CD4-positive, alpha-beta memory T cell (primary cell): Measurements from ENCODE around the gene DNAJB6. TPM values are rescaled to one million over a fixed set of nuclear protein-coding genes. Genes with fewer than 3 reads are reported as not detected.

ENCODE experiments used
- CTCF ChIA-PET: fragments of 350-600 bp; sonication (Branson Sonifier 250); formaldehyde crosslinking; loops from one replicate; lab custom pipeline; 2021; ENCODE audit warnings: inconsistent platforms; ENCODE audit not compliant: partially characterized antibody; lab: Charles Lee
- POLR2A ChIA-PET: fragments of 350-600 bp; sonication (Branson Sonifier 250); formaldehyde crosslinking; loops from one replicate; lab custom pipeline; 2021; ENCODE audit not compliant: partially characterized antibody; lab: Charles Lee
- DNase-seq, 5 donors: peaks; one replicate each; pipeline versions ENCODE4 v3.0.0 to v3.0.0-alpha.2; 2020 to 2022; ENCODE audit warnings: mixed read lengths in 1 of 5
- H3K27ac ChIP-seq: one replicate; pipeline ENCODE4 v1.7.0; 2013; ENCODE audit warnings: low read depth, low read length
- H3K27me3 ChIP-seq: 2 replicates; pipeline ENCODE4 v1.7.0; 2013; ENCODE audit warnings: mild to moderate bottlenecking, low read length, moderate library complexity; ENCODE audit not compliant: insufficient read depth
- H3K36me3 ChIP-seq: 2 replicates; pipeline ENCODE4 v1.7.0; 2013; ENCODE audit warnings: mild to moderate bottlenecking, low read length, moderate library complexity; ENCODE audit not compliant: insufficient read depth
- H3K4me1 ChIP-seq: 2 replicates; pipeline ENCODE4 v1.7.0; 2013; ENCODE audit warnings: mild to moderate bottlenecking, low read length, moderate library complexity; ENCODE audit not compliant: insufficient read depth
- H3K4me3 ChIP-seq, 2 donors: one replicate each; pipeline ENCODE4 v1.7.0; 2013; ENCODE audit warnings: low read length in 2 of 2, mild to moderate bottlenecking in 1 of 2
- H3K9me3 ChIP-seq, 2 donors: one replicate each; pipeline ENCODE4 v1.7.0; 2013; ENCODE audit warnings: low read length in 2 of 2, control low read depth in 1 of 2; ENCODE audit not compliant: control insufficient read depth in 1 of 2
- H3K27ac Mint-ChIP-seq, 7 donors: one replicate each; pipeline ENCODE4 v1.8.0; 2020 to 2021; ENCODE audit warnings: mixed read lengths in 7 of 7, mild to moderate bottlenecking in 6 of 7, inconsistent platforms in 3 of 7, moderate library complexity in 3 of 7
- H3K27me3 Mint-ChIP-seq, 2 donors: one replicate each; pipeline ENCODE4 v1.8.0; 2020 to 2021; ENCODE audit warnings: mixed read lengths in 2 of 2
- H3K36me3 Mint-ChIP-seq, 2 donors: one replicate each; pipeline ENCODE4 v1.8.0; 2020 to 2021; ENCODE audit warnings: mixed read lengths in 2 of 2, inconsistent platforms in 1 of 2, mild to moderate bottlenecking in 1 of 2
- H3K4me1 Mint-ChIP-seq, 4 donors: one replicate each; pipeline ENCODE4 v1.8.0; 2020 to 2021; ENCODE audit warnings: mixed read lengths in 4 of 4, mild to moderate bottlenecking in 1 of 4
- H3K4me3 Mint-ChIP-seq, 8 donors: one replicate each; pipeline ENCODE4 v1.8.0; 2020 to 2021; ENCODE audit warnings: mixed read lengths in 8 of 8, mild to moderate bottlenecking in 7 of 8, moderate library complexity in 6 of 8, inconsistent platforms in 3 of 8
- H3K9me3 Mint-ChIP-seq, 8 donors: one replicate each; pipeline ENCODE4 v1.8.0; 2020 to 2021; ENCODE audit warnings: mixed read lengths in 8 of 8, mild to moderate bottlenecking in 5 of 8, inconsistent platforms in 3 of 8, moderate library complexity in 1 of 8
- intact Hi-C: fragments of 100-400 bp; cut with micrococcal nuclease; formaldehyde crosslinking; loops from one replicate; pipeline ENCODE4 v1.15.1; 2023
- polyA plus RNA-seq, 2 donors: library from polyadenylated mRNA; unstranded; fragments of 300-500 nt; fragmentation: Illumina TruSeq; gene quantifications; one replicate each; pipeline ENCODE4 v1.2.3, GENCODE V29; 2021
- total RNA-seq, 2 experiments: library from RNA; stranded (reverse); gene quantifications; one replicate each; pipeline ENCODE4 v1.2.3, GENCODE V29; 2021

Gene DNAJB6
- total and polyA plus RNA-seq, 4 experiments from 2014 or later: 85.6 to 169 (median 103) TPM

DNA sequence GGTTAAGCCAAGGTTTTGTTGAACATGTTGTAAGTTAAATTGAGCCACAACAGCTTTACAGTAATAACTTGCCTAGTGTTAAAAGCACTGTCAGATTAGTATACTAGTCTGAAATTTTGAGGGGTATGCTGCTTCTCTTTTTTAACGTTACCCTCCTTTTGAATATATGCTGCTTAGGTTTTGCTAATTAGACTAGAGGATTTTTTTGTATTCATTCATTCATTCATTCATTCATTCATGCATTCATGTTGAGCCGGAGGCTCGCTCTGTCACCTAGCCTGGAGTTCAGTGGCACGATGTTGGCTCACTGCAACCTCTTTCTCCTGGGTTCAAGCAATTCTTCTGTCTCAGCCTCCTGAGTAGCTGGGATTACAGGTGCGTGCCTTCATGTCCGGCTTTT lies 24.7 kb downstream of the DNAJB6 start:
- H3K4me3 Mint-ChIP-seq: no peak overlapping the region
- ChIA-PET POLR2A (no interaction called here), CTCF (interaction anchor here (0.6 kb wide), 1 partner anchor 22 kb away, joined by 3 read pairs; no protein-coding TSS in a partner anchor)
- no peak for DNase-seq
- peak overlapping the region in 1 of 7 donors; percentile 32 for H3K27ac Mint-ChIP-seq
- no peaks in the 10 kb centered on the region for H3K27me3 Mint-ChIP-seq
- Histone ChIP-seq H3K4me3 (no peak overlapping the region), H3K36me3 (peaks cover 77% of the 10 kb centered on the region), H3K27me3 (no peaks in the 10 kb centered on the region), H3K27ac (no peak overlapping the region), H3K9me3 (no peaks in the 10 kb centered on the region), H3K4me1 (peaks cover 24% of the 10 kb centered on the region)
- H3K9me3 Mint-ChIP-seq: peaks cover 0 to 2% (median 0%) of the 10 kb centered on the region in 8 donors
- intact Hi-C loops: no loop called here
- H3K36me3 Mint-ChIP-seq: peaks cover 48 to 82% of the 10 kb centered on the region in 2 donors
- H3K4me1 Mint-ChIP-seq: peaks cover 27 to 55% (median 34%) of the 10 kb centered on the region in 4 donors

- Histone ChIP-seq H3K27me3 (no peaks in the 10 kb centered on the region), H3K4me3 (no peak overlapping the region), H3K9me3 (no peaks in the 10 kb centered on the region), H3K36me3 (peaks cover 89% of the 10 kb centered on the region), H3K4me1 (peaks cover 12% of the 10 kb centered on the region), H3K27ac (no peak overlapping the region)
- CTCF ChIA-PET: interaction anchor here (1.2 to 1.5 kb wide), 2 partner anchors 9 to 24 kb away, joined by 3 to 4 read pairs; no protein-coding TSS in a partner anchor
- H3K27ac Mint-ChIP-seq: peak overlapping the region in 2 of 7 donors; percentile 17 to 46
- POLR2A ChIA-PET: interaction anchor here (1.0 kb wide), 1 partner anchor 18 kb away, joined by 3 read pairs; no protein-coding TSS in a partner anchor
- H3K4me1 Mint-ChIP-seq: peaks cover 20 to 43% (median 25%) of the 10 kb centered on the region in 4 donors
- H3K36me3 Mint-ChIP-seq: peaks cover 57 to 88% of the 10 kb centered on the region in 2 donors
- no peak for DNase-seq
- intact Hi-C loops: no loop called here
- H3K4me3 Mint-ChIP-seq: no peak overlapping the region
- peaks cover 0 to 2% (median 0%) of the 10 kb centered on the region in 8 donors for H3K9me3 Mint-ChIP-seq
- no peaks in the 10 kb centered on the region for H3K27me3 Mint-ChIP-seq
Measured at GRCh38 chr7:157362729-157363128, 25.9 kb downstream of the DNAJB6 start.

GRCh38 chr7:157366722-157367121 lies 29.9 kb downstream of the DNAJB6 start:
- peak overlapping the region in 3 of 7 donors; percentile 19 to 52 (median 24) for H3K27ac Mint-ChIP-seq
- no peaks in the 10 kb centered on the region for H3K27me3 ChIP-seq
- ChIA-PET POLR2A (no interaction called here), CTCF (interaction anchor here (1.4 kb wide), 2 partner anchors 12 to 22 kb away, joined by 3 read pairs; no protein-coding TSS in a partner anchor)
- no peak overlapping the region for H3K27ac ChIP-seq
- H3K4me1 ChIP-seq: no peaks in the 10 kb centered on the region
- peaks cover 94% of the 10 kb centered on the region for H3K36me3 ChIP-seq
- peaks cover 0 to 2% (median 0%) of the 10 kb centered on the region in 8 donors for H3K9me3 Mint-ChIP-seq
- H3K4me3 ChIP-seq: no peak overlapping the region
- H3K27me3 Mint-ChIP-seq: no peaks in the 10 kb centered on the region
- H3K4me3 Mint-ChIP-seq: no peak overlapping the region
- peaks cover 9 to 27% (median 13%) of the 10 kb centered on the region in 4 donors for H3K4me1 Mint-ChIP-seq
- H3K9me3 ChIP-seq: no peaks in the 10 kb centered on the region
- peaks cover 57 to 83% of the 10 kb centered on the region in 2 donors for H3K36me3 Mint-ChIP-seq
- DNase-seq: no peak
- intact Hi-C loops: no loop called here

DNA sequence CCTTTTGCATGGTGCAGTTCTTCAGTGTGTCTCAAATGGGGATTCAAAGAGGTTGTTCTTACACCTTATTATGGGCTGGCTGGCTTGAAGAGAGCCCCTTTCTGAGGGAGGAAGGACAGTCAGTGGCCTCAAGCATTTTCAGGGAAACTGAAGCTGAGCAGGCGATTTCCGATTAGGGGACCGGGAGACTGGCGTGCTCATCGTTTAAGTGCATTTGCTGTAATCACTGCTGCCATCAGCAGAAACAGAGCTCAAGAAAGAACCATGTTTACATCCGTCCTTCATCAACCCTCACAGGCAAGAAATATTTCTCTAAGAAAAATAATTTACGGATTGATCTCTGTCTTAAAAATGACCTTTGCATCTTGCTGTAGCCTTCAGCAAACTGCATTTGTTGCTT lies 32.2 kb downstream of the DNAJB6 start:
- Histone ChIP-seq H3K27ac (no peak overlapping the region), H3K36me3 (peaks cover 78% of the 10 kb centered on the region), H3K4me1 (no peaks in the 10 kb centered on the region), H3K9me3 (no peaks in the 10 kb centered on the region), H3K27me3 (no peaks in the 10 kb centered on the region), H3K4me3 (no peak overlapping the region)
- Mint-ChIP-seq H3K36me3 (peaks cover 61 to 82% of the 10 kb centered on the region in 2 donors), H3K4me3 (no peak overlapping the region), H3K9me3 (peaks cover 0 to 2% (median 0%) of the 10 kb centered on the region in 8 donors), H3K27me3 (no peaks in the 10 kb centered on the region), H3K4me1 (peaks cover 20 to 38% (median 21%) of the 10 kb centered on the region in 4 donors), H3K27ac (peak overlapping the region in 1 of 7 donors; percentile 13)
- no peak for DNase-seq
- ChIA-PET POLR2A (no interaction called here), CTCF (no interaction called here)
- intact Hi-C loops: no loop called here

GRCh38 chr7:157370742-157371141 lies 33.9 kb downstream of the DNAJB6 start:
- peaks cover 54 to 81% of the 10 kb centered on the region in 2 donors for H3K36me3 Mint-ChIP-seq
- no peak overlapping the region for H3K4me3 Mint-ChIP-seq
- H3K27me3 Mint-ChIP-seq: no peaks in the 10 kb centered on the region
- Histone ChIP-seq H3K36me3 (peaks cover 71% of the 10 kb centered on the region), H3K4me1 (peaks cover 17% of the 10 kb centered on the region), H3K27ac (no peak overlapping the region), H3K9me3 (no peaks in the 10 kb centered on the region), H3K4me3 (no peak overlapping the region), H3K27me3 (no peaks in the 10 kb centered on the region)
- POLR2A ChIA-PET: interaction anchor here (0.9 kb wide), 1 partner anchor 108 kb away, joined by 3 read pairs; no protein-coding TSS in a partner anchor
- CTCF ChIA-PET: no interaction called here
- peak overlapping the region in 3 of 7 donors; percentile 32 to 79 (median 73) for H3K27ac Mint-ChIP-seq
- intact Hi-C loops: no loop called here
- DNase-seq: no peak
- peaks cover 27 to 49% (median 33%) of the 10 kb centered on the region in 4 donors for H3K4me1 Mint-ChIP-seq
- H3K9me3 Mint-ChIP-seq: peaks cover 0 to 2% (median 0%) of the 10 kb centered on the region in 8 donors

- H3K4me1 Mint-ChIP-seq: peaks cover 31 to 54% (median 38%) of the 10 kb centered on the region in 4 donors
- no peak overlapping the region for H3K4me3 Mint-ChIP-seq
- Histone ChIP-seq H3K4me3 (no peak overlapping the region), H3K9me3 (no peaks in the 10 kb centered on the region), H3K4me1 (peaks cover 23% of the 10 kb centered on the region), H3K27me3 (no peaks in the 10 kb centered on the region), H3K36me3 (peaks cover 71% of the 10 kb centered on the region), H3K27ac (no peak overlapping the region)
- intact Hi-C loops: no loop called here
- peaks cover 52 to 82% of the 10 kb centered on the region in 2 donors for H3K36me3 Mint-ChIP-seq
- CTCF ChIA-PET: no interaction called here
- POLR2A ChIA-PET: interaction anchor here (0.9 kb wide), 1 partner anchor 107 kb away, joined by 3 read pairs; no protein-coding TSS in a partner anchor
- H3K9me3 Mint-ChIP-seq: peaks cover 0 to 2% (median 0%) of the 10 kb centered on the region in 8 donors
- DNase-seq: no peak
- no peaks in the 10 kb centered on the region for H3K27me3 Mint-ChIP-seq
- peak overlapping the region in 2 of 7 donors; percentile 38 to 48 for H3K27ac Mint-ChIP-seq
Measured at GRCh38 chr7:157371296-157371695, 34.5 kb downstream of the DNAJB6 start.

DNA sequence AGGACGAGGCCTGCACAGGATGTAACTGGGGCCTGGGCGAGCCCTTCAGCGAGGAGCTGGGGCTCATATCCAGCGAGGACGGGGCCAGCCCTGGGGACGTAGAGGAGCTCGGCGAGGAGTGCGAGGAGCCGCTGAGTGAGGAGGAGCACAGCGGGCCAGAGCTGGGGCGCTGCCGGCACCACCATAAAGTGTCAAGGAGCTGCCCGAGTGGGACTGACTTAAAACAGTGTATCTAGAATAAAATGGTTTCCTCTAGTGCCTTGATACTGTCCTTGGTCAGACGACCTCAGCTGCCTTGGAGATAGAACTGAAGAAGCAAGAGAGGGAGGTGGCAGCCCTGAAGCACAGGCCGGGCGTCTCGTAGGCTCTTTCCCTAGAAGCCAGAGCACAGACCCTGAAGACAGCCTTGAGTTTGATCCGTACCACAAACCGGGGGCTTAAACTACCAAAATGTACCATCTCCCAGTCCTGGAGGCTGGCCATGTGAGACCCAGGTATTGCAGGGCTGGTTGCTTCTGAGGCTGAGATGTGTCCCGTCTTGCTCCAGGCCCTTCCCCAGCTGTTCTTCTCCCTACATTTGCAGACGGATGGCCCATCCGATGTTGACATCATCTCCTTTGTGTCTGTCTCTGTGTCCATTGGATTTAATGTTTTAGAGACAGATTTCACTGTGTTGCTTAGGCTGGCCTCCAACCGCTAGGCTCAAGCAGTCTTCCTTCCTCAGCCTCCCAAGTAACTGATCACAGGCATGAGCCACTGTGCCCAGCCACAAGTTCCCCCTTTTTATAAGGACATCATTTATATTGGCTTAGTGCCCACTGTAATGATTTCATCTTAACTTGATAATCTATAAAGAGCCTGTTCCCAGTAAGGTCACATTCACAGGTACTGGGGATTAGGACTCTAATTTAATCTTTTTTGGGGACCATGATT lies 35.8 kb downstream of the DNAJB6 start:
- peak overlapping the region in 3 of 8 donors; percentile 9 to 26 (median 11) for H3K4me3 Mint-ChIP-seq
- intact Hi-C loops: no loop called here
- POLR2A ChIA-PET: no interaction called here
- Histone ChIP-seq H3K27me3 (no peaks in the 10 kb centered on the region), H3K27ac (no peak overlapping the region), H3K9me3 (no peaks in the 10 kb centered on the region), H3K4me1 (peaks cover 31% of the 10 kb centered on the region), H3K4me3 (no peak overlapping the region), H3K36me3 (peaks cover 58% of the 10 kb centered on the region)
- H3K36me3 Mint-ChIP-seq: peaks cover 40 to 77% of the 10 kb centered on the region in 2 donors
- H3K27me3 Mint-ChIP-seq: no peaks in the 10 kb centered on the region
- CTCF ChIA-PET: no interaction called here
- no peak for DNase-seq
- H3K9me3 Mint-ChIP-seq: no peaks in the 10 kb centered on the region
- H3K27ac Mint-ChIP-seq: peak overlapping the region in 6 of 7 donors; percentile 5 to 81 (median 40)
- H3K4me1 Mint-ChIP-seq: peaks cover 39 to 67% (median 48%) of the 10 kb centered on the region in 4 donors
